Mesothelial cell of epicardium (in vitro differentiated cells): Measurements from ENCODE around the gene ZBED1. TPM values are rescaled to one million over a fixed set of nuclear protein-coding genes. Genes with fewer than 3 reads are reported as not detected.
"Not testable (repeated sequence)": the region's sequence is repeated elsewhere in the genome, so short reads cannot be mapped to it uniquely, and the experiment has no call there.

Experiments
- DNase-seq, 2 experiments: peaks; one replicate each; pipeline ENCODE4 v3.0.0; 2021; ENCODE audit warnings: low spot score in 2 of 2; ENCODE audit not compliant: unreplicated experiment in 2 of 2
- H3K27ac Mint-ChIP-seq: 2 replicates; pipeline ENCODE4 v1.8.0; 2021; ENCODE audit warnings: mixed read lengths
- H3K27me3 Mint-ChIP-seq: 2 replicates; pipeline ENCODE4 v1.8.0; 2021; ENCODE audit warnings: low read depth, mixed read lengths
- H3K36me3 Mint-ChIP-seq: 2 replicates; pipeline ENCODE4 v1.8.0; 2021; ENCODE audit warnings: mixed read lengths
- H3K4me1 Mint-ChIP-seq: 2 replicates; pipeline ENCODE4 v1.8.0; 2021; ENCODE audit warnings: mixed read lengths
- H3K4me3 Mint-ChIP-seq: 2 replicates; pipeline ENCODE4 v1.8.0; 2021; ENCODE audit warnings: mild to moderate bottlenecking, moderate library complexity, mixed read lengths
- H3K9me3 Mint-ChIP-seq: 2 replicates; pipeline ENCODE4 v1.8.0; 2021; ENCODE audit warnings: mixed read lengths
- CTCF ChIP-seq: fragments of 200-600 bp; sonication (generic); IDR thresholded peaks from one replicate; pipeline ENCODE4 v1.5.0; 2021; ENCODE audit warnings: antibody characterized with exemption; ENCODE audit not compliant: unreplicated experiment
- total RNA-seq: library from RNA; stranded (reverse); gene quantifications from 3 replicates; pipeline ENCODE4 v1.2.1, GENCODE V29; 2021

ZBED1 gene
- total RNA-seq, 1 donor from 2014 or later = 46.3 TPM

- Mint-ChIP-seq H3K9me3 (peaks cover 5% of the 10 kb centered on the region), H3K27me3 (no peaks in the 10 kb centered on the region), H3K4me3 (no peak overlapping the region), H3K4me1 (peaks cover 3% of the 10 kb centered on the region), H3K36me3 (peaks cover 13% of the 10 kb centered on the region), H3K27ac (no peak overlapping the region)
- no peak for TF ChIP-seq CTCF
- DNase-seq = no peak
Measured at GRCh38 chrX:2471641-2472040, 29.1 kb downstream of the ZBED1 start.

DNA sequence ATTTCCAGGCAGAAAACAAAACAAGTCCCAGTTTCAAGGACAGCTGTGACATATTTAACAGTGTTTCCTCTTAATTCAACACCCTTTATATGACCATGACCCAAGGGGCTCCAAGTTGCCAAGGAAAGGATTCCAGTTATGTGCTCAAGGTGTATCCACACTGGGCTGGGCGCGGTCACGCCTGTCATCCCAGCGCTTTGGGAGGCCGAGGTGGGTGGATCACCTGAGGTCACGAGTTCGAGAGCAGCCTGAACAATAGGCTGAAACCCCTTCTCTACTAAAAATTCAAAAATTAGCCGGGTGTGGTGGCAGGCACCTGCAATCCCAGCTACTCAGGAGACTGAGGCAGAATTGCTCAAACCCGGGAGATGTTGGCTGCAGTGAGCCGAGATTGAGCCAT, 29.6 kb downstream of the ZBED1 start:
- not testable (repeated sequence) for H3K4me3 Mint-ChIP-seq, H3K27ac Mint-ChIP-seq, H3K4me1 Mint-ChIP-seq, H3K27me3 Mint-ChIP-seq, H3K9me3 Mint-ChIP-seq, DNase-seq
- peaks cover 13% of the 10 kb centered on the region for H3K36me3 Mint-ChIP-seq

DNA sequence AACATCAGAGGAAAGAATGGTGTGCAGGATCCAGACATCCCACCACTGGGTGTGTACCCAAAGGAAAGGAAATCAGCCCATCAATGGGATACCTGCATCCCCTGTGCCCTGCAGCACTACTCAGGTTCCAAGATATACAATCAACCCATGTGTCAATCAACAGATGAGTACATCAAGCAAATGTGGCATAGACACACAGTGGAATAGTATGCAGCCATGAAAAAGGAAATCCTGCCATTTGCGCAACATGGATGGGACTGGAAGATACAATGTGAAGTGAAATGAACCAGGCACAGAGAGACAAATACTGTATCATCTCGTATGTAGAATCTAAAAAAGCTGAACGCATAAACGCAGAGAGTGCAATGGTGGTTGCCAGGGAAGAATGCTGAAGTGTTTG, 30.9 kb downstream of the ZBED1 start:
- not testable (repeated sequence) for H3K4me1 Mint-ChIP-seq, H3K27me3 Mint-ChIP-seq, DNase-seq, H3K4me3 Mint-ChIP-seq, H3K9me3 Mint-ChIP-seq, H3K27ac Mint-ChIP-seq
- H3K36me3 Mint-ChIP-seq = peaks cover 13% of the 10 kb centered on the region

DNA sequence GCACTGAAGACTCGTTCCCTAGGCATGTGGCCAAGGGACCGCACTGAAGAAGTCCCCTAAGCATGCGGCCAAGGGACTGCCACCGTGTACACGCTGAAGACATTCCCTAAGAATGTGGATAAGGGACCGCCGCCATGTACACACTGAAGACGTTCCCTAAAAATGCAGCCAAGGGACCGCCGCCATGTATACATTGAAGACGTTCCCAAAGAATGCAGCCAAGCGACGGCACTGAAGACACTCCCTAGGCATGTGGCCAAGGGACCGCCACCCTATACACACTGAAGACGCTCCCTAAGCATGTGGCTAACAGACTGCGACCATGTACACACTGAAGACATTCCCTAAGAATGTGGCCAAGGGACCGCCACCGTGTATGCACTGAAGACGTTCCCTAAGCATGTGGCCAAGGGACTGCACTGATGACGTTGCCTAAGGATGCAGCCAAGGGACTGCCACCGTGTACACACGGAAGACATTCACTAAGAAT, 31.5 kb downstream of the ZBED1 start:
- Mint-ChIP-seq H3K27me3 (no peaks in the 10 kb centered on the region), H3K4me3 (no peak overlapping the region), H3K27ac (no peak overlapping the region), H3K4me1 (peaks cover 3% of the 10 kb centered on the region), H3K36me3 (peaks cover 13% of the 10 kb centered on the region), H3K9me3 (peaks cover 5% of the 10 kb centered on the region)
- no peak for TF ChIP-seq CTCF
- DNase-seq = no peak

- Mint-ChIP-seq H3K9me3 (peaks cover 5% of the 10 kb centered on the region), H3K4me3 (no peak overlapping the region), H3K4me1 (peaks cover 6% of the 10 kb centered on the region), H3K27ac (no peak overlapping the region), H3K27me3 (no peaks in the 10 kb centered on the region), H3K36me3 (peaks cover 13% of the 10 kb centered on the region)
- no peak for DNase-seq
- no peak for TF ChIP-seq CTCF
Measured at GRCh38 chrX:2468261-2469195, 32.2 kb downstream of the ZBED1 start.

DNA sequence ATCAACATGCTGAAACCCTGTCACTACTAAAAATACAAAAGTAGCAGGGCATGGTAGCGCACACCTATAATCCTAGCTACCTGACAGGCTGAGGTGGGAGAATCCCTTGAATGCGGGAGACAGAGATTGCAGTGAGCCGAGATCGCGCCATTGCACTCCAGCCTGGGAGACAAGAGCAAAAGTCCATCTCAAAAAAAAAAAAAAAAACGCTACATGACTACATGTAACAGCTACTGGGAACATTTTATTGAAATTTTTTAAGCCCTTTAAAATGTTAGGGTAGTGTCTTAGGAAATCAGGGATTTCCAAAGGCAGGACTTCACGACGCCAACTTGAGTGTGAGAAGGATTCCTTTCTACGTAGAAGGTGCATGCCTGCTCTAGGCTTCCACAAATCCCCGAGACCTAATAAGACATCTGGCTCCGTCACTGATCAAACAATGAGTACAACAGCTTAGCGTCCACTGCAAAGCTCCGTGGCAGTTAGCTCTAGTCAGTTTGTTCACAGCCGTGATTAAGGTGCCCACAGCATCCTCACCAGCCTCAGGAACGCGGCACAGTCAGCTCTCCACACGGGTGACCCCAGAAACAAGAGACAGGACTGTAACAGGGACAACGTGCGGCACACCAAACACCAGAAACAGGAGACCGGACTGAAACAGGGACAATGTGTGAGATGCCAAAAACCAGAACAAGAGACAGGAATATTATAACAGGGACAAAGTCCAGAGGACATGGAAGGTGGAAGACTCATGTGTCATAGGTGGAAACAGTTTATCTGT, 33.7 kb downstream of the ZBED1 start:
- Mint-ChIP-seq H3K36me3 (peaks cover 13% of the 10 kb centered on the region), H3K9me3 (peaks cover 5% of the 10 kb centered on the region), H3K4me3 (no peak overlapping the region), H3K27me3 (no peaks in the 10 kb centered on the region), H3K4me1 (peaks cover 12% of the 10 kb centered on the region), H3K27ac (no peak overlapping the region)
- no peak for DNase-seq
- no peak for TF ChIP-seq CTCF
